ENCODE measurements around the gene STH.
A peak's percentile ranks its signal among the peaks of the same experiment; 100 is the strongest.

Gene STH

GRCh38 chr17:45985447-45985846 lies 13.6 kb upstream of the STH start:
- DNase-seq (ENCODE audit: low read depth in 2 of 2) = no peak

- no peak for DNase-seq (ENCODE audit: low read depth in 2 of 2)
These were observed 13.0 kb upstream of the STH start for GRCh38 chr17:45986056-45986455.

GRCh38 chr17:45987706-45988105 lies 11.3 kb upstream of the STH start:
- DNase-seq (ENCODE audit: low read depth in 2 of 2) = no peak

GRCh38 chr17:45989759-45990158 lies 9.3 kb upstream of the STH start:
- DNase-seq (ENCODE audit: low read depth in 2 of 2) = no peak

GRCh38 chr17:45990886-45991285 lies 8.2 kb upstream of the STH start:
- no peak for DNase-seq (ENCODE audit: low read depth in 2 of 2)

- DNase-seq (ENCODE audit: low read depth in 2 of 2) = no peak
These were observed 7.7 kb upstream of the STH start for GRCh38 chr17:45991341-45991740.

- no peak for DNase-seq (ENCODE audit: low read depth in 2 of 2)
These were observed 6.9 kb upstream of the STH start for GRCh38 chr17:45992175-45992574.

- no peak for DNase-seq (ENCODE audit: low read depth in 2 of 2)
These were observed 6.1 kb upstream of the STH start for GRCh38 chr17:45992904-45993303.

- no peak for DNase-seq (ENCODE audit: low read depth in 2 of 2)
These were observed 5.0 kb upstream of the STH start for GRCh38 chr17:45993962-45994627.

GRCh38 chr17:45994987-45995386 lies 4.1 kb upstream of the STH start:
- DNase-seq (ENCODE audit: low read depth in 2 of 2) = no peak

GRCh38 chr17:45995627-45996270 lies 3.3 kb upstream of the STH start:
- DNase-seq (ENCODE audit: low read depth in 2 of 2) = no peak

GRCh38 chr17:45996282-45996937 lies 2.6 kb upstream of the STH start:
- DNase-seq (ENCODE audit: low read depth in 2 of 2) = no peak

- no peak for DNase-seq (ENCODE audit: low read depth in 2 of 2)
These were observed 1.9 kb upstream of the STH start for GRCh38 chr17:45997166-45997565.

GRCh38 chr17:45997624-45998023 lies 1.4 kb upstream of the STH start:
- no peak for DNase-seq (ENCODE audit: low read depth in 2 of 2)

- DNase-seq (ENCODE audit: low read depth in 2 of 2) = no peak
These were observed 845 bp downstream of the STH start for GRCh38 chr17:45999900-46000290.

GRCh38 chr17:46000292-46000691 lies 1.2 kb downstream of the STH start:
- DNase-seq (ENCODE audit: low read depth in 2 of 2) = no peak

- no peak for DNase-seq (ENCODE audit: low read depth in 2 of 2)
These were observed 1.7 kb downstream of the STH start for GRCh38 chr17:46000757-46001156.

GRCh38 chr17:46001390-46002310 lies 2.6 kb downstream of the STH start:
- no peak for DNase-seq (ENCODE audit: low read depth in 2 of 2)

GRCh38 chr17:46002311-46002972 lies 3.4 kb downstream of the STH start:
- peak; percentile 58 to 67 for DNase-seq (ENCODE audit: low read depth in 2 of 2)

- no peak for DNase-seq (ENCODE audit: low read depth in 2 of 2)
These were observed 3.9 kb downstream of the STH start for GRCh38 chr17:46002973-46003316.

- no peak for DNase-seq (ENCODE audit: low read depth in 2 of 2)
These were observed 5.1 kb downstream of the STH start for GRCh38 chr17:46003907-46004748.
